KOPT-K1 (cell line): Measurements from ENCODE around the gene GET4.

ENCODE experiments used
- H3K27ac ChIP-seq: fragments of 200-600 bp; sonication (generic); 2 replicates; pipeline ENCODE4 v1.5.1; 2016; ENCODE audit warnings: antibody characterized with exemption, mild to moderate bottlenecking, low read depth, low read length; ENCODE audit not compliant: poor library complexity, severe bottlenecking
- H3K36me3 ChIP-seq: fragments of 200-600 bp; sonication (generic); 2 replicates; pipeline ENCODE4 v1.5.1; 2017; ENCODE audit warnings: antibody characterized with exemption, mild to moderate bottlenecking, low read length, moderate library complexity; ENCODE audit not compliant: insufficient read depth
- H3K9me3 ChIP-seq: fragments of 200-600 bp; sonication (generic); 2 replicates; pipeline ENCODE4 v1.5.1; 2017; ENCODE audit warnings: antibody characterized with exemption, low read length, mild to moderate bottlenecking; ENCODE audit not compliant: insufficient read depth, poor library complexity, severe bottlenecking

Gene GET4

DNA sequence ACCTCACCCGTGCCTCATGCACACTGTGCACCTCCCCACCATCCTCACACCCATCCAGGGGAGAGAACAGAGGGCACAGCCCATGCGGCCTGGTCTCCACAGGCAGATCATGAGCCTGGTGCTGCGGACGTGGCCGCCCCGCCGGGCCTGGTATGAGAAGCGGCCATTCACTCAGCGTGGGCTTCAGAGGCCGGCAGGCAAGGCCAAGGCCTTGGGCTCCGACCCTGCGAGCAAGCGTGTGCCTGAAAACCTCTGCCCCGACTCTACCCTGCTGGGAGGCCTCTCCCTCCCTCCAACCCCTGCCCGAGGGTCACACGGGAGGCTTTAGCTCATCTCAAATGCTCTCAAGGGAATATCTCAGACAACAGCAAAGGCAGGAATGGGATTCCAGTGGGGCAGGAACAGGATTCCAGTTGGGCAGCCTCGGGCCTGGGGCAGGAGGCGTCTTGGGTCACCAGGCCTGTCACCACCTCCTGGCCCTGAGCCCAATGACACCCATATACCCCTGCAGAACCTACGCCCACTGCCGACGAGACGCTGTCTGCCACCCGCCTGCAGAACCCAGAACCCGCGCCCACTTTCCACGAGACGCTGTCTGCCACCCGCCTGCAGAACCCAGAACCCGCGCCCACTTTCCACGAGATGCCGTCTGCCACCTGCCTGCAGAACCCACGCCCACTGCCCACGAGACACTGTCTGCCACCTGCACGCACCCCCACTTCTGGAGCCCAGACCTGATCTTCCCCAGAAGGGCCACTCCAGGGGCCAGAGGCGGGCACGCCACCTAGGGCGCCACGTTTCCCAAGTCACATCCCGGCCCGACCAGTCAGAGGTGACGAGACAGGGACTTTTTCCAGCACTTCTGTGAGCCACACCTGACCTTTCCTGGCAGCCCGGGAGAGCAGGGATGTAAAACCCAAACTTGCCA is 39.2 kb downstream of the GET4 start:
- no peak overlapping the region for H3K27ac ChIP-seq
- H3K9me3 ChIP-seq = no peaks in the 10 kb centered on the region

DNA sequence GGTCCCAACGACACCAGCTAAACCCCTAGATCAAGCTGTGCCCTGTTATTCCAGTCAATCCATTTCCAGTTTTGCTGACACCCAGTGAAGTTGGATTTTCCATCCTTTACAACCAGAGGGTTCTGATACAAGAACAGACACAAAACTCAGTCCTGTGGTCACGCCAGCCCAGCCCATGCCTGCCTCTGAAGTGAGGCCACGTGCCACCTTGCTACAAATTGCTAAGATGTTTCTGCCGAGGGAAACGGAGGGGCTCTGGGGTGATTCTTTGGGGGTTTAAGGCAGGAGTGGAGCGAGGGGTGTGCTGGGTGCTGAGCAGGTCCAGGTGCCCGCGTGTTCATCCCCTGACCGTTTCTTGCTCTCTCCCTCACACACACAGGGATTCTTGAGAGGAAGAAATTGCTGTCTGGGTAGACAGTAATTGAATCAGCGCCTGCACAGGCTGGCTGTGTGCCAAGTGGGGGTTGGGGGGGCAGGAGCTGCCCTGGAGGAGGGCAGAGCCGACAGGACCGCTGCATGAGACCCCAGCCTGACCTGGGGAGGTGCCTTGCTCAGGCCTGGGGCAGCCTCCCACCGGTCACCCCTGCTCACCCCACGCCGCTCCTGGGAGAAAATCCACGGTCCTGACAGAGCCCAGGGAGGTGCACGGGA is 40.1 kb downstream of the GET4 start:
- no peaks in the 10 kb centered on the region for H3K9me3 ChIP-seq
- no peak overlapping the region for H3K27ac ChIP-seq

More for the DNA sequence above, 39.2 kb downstream of the GET4 start:
- H3K36me3 ChIP-seq = no peaks in the 10 kb centered on the region

GRCh38 chr7:917255-918117 is 41.1 kb downstream of the GET4 start:
- Histone ChIP-seq H3K9me3 (no peaks in the 10 kb centered on the region), H3K27ac (no peak overlapping the region), H3K36me3 (no peaks in the 10 kb centered on the region)

More for the DNA sequence above, 40.1 kb downstream of the GET4 start:
- H3K36me3 ChIP-seq = no peaks in the 10 kb centered on the region

DNA sequence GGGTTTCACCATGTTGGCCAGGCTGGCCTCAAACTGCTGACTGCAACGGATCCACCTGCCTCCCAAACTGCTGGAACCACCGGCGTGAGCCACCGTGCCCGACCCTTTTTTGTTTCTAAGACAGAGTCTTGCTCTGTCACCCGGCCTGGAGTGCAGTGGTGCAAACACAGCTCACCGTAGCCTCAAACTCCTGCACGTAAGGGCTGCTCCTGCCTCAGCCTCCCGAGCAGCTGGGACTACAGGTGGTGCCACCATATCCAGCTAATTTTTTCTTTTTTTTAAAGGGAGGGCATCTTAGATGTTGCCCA is 41.7 kb downstream of the GET4 start:
- Histone ChIP-seq H3K9me3 (no peaks in the 10 kb centered on the region), H3K36me3 (no peaks in the 10 kb centered on the region)

GRCh38 chr7:918441-919113 is 42.2 kb downstream of the GET4 start:
- no peak overlapping the region for H3K27ac ChIP-seq
- no peaks in the 10 kb centered on the region for H3K36me3 ChIP-seq
- no peaks in the 10 kb centered on the region for H3K9me3 ChIP-seq

More for the DNA sequence above, 41.7 kb downstream of the GET4 start:
- H3K27ac ChIP-seq = no peak overlapping the region

GRCh38 chr7:919114-919442 is 42.7 kb downstream of the GET4 start:
- no peaks in the 10 kb centered on the region for H3K36me3 ChIP-seq
- H3K27ac ChIP-seq = no peak overlapping the region
- no peaks in the 10 kb centered on the region for H3K9me3 ChIP-seq

GRCh38 chr7:919924-920341 is 43.6 kb downstream of the GET4 start:
- no peaks in the 10 kb centered on the region for H3K9me3 ChIP-seq
- H3K27ac ChIP-seq = no peak overlapping the region
- H3K36me3 ChIP-seq = no peaks in the 10 kb centered on the region

DNA sequence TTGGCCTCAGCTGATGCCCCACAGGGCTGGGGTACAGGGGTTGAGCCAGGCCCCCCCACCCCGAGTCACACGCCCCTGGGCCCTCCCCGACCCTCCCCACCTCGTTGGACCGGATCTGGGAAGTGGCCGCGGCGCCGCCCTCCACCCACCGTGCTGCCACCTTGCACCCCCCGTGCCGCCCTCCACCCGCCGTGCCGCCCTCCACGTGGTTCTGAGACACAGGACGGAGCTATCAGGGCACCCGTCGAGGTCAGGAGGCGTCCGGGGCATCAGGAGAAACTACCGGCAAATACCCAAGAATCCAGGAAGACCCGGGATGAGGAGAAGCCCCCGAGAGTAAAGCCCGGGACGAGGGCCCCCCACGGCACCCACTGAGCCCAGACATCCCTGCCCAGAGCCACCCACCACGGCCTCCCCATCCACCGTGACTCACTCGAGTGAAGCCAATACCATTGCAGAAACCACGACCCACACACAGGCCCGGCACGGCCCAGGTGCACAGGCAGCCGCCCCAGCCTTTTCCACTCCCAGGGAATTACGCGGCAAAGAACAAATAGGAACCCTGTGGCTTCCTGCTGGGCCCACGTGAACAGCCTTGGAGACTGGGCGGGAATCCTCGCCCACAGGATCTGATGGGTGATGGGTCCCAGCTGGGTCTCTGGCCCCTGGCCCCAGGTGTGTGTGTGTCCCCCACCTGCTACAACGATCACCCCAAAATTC is 44.2 kb downstream of the GET4 start:
- H3K27ac ChIP-seq = no peak overlapping the region
- H3K36me3 ChIP-seq = no peaks in the 10 kb centered on the region
- H3K9me3 ChIP-seq = no peaks in the 10 kb centered on the region

DNA sequence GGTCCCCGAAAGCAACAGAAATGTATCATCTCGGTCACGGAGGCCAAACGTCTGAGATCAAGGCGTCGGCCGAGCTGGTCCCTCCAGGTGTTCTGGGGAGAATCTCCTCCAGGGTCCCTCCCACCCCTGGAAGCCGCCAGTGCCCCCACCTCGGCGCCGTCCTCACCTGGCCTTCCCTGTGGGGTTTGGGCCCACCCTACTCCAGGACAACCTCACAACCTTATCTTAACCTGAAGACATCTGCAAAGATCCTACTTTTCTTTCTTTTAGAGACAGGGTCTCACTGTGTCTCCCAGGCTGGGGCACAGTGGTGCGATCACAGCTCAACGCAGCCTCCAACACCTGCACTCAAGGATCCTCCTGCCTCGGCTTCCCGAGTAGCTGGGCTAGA is 44.7 kb downstream of the GET4 start:
- no peak overlapping the region for H3K27ac ChIP-seq
- H3K9me3 ChIP-seq = no peaks in the 10 kb centered on the region

GRCh38 chr7:921581-922333 is 45.4 kb downstream of the GET4 start:
- Histone ChIP-seq H3K36me3 (no peaks in the 10 kb centered on the region), H3K9me3 (no peaks in the 10 kb centered on the region), H3K27ac (peak overlapping the region; percentile 85)

More for the DNA sequence above, 44.7 kb downstream of the GET4 start:
- H3K36me3 ChIP-seq = no peaks in the 10 kb centered on the region

DNA sequence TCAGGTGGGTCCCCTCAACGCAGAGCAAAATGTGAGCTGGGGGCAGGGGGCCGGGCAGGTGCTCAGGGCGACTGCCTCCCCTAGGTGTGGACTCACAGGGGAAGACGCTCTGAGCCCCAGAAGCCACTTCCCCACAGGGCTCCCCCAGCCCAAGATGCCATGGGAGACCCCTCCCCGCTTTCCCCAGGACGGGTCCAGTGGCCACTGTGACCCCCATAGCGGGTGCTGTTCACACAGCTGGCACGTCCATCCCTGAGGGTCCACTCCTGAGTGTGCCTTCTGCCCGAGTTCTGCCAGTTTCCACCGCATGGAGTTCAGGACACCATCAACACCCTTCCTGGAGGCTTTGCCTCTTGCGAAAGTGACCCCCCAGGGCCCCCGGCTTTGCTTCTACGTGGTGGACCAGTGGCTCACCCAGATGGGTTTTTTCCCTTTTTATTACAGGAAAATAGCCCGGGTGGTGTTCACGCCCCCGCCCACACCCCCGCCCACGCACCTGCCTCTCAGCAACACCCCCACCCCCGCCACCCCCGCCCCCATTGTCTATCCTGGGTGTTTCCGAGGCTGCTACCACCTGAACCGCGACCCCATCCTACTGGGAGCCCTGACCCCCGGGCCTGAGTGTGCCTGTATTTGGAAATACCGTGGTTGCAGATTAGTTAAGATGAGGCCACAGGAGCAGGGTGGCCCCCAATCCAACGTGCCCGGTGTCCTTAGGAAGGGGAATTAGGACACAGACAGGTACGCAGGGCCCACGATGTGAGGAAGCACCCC is 46.2 kb downstream of the GET4 start:
- Histone ChIP-seq H3K27ac (peak overlapping the region; percentile 85), H3K36me3 (no peaks in the 10 kb centered on the region), H3K9me3 (no peaks in the 10 kb centered on the region)

GRCh38 chr7:923108-924041 is 47.0 kb downstream of the GET4 start:
- peak overlapping the region; percentile 85 for H3K27ac ChIP-seq
- no peaks in the 10 kb centered on the region for H3K36me3 ChIP-seq
- H3K9me3 ChIP-seq = no peaks in the 10 kb centered on the region
